PC-3 (cell line): ENCODE results near the gene GABBR1.

ENCODE experiments used
- EZH2 ChIP-seq: fragments of 300-600 bp; sonication (generic); IDR thresholded peaks from one replicate; pipeline ENCODE4 v1.6.1; 2017; ENCODE audit warnings: antibody characterized with exemption, mild to moderate bottlenecking, low read length; ENCODE audit not compliant: unreplicated experiment
- EZH2phosphoT487 ChIP-seq: fragments of 300-600 bp; sonication (generic); IDR thresholded peaks from 2 replicates; pipeline ENCODE4 v1.6.1; 2018; ENCODE audit warnings: mild to moderate bottlenecking, antibody characterized with exemption, low read length, borderline replicate concordance
- TF ChIP-seq, protein P1 (sequence below): fragments of 300-600 bp; sonication (generic); conservative IDR thresholded peaks from 2 replicates; pipeline ENCODE4 v1.5.1; 2017; ENCODE audit warnings: antibody characterized with exemption, low read depth, mild to moderate bottlenecking, low read length

DNA sequence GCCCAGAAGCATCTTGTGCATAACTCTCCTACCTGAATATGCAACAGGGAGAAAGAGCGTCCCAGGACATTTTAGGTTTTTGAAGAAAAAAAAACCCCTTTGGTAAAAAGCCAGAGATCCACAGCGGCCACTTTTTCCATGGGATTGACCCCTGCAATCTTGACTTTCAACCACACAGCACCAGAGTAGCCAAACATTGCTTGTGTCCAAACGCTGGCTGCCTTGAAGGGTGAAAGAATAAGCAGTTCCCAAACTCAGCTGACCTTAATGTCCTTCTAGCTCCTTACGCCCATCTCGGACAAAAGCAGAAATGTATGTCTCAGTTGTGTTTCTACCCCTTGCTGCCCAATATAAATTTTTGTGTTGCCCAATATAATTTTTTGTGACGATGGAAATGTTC lies 22.7 kb upstream of the GABBR1 start:
- TF ChIP-seq, protein P1, sequence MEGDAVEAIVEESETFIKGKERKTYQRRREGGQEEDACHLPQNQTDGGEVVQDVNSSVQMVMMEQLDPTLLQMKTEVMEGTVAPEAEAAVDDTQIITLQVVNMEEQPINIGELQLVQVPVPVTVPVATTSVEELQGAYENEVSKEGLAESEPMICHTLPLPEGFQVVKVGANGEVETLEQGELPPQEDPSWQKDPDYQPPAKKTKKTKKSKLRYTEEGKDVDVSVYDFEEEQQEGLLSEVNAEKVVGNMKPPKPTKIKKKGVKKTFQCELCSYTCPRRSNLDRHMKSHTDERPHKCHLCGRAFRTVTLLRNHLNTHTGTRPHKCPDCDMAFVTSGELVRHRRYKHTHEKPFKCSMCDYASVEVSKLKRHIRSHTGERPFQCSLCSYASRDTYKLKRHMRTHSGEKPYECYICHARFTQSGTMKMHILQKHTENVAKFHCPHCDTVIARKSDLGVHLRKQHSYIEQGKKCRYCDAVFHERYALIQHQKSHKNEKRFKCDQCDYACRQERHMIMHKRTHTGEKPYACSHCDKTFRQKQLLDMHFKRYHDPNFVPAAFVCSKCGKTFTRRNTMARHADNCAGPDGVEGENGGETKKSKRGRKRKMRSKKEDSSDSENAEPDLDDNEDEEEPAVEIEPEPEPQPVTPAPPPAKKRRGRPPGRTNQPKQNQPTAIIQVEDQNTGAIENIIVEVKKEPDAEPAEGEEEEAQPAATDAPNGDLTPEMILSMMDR: no peak
- TF ChIP-seq EZH2phosphoT487 (no peak), EZH2 (no peak)
